ENCODE measurements around the gene SP3. TPM values are rescaled to one million over a fixed set of nuclear protein-coding genes. Genes with fewer than 3 reads are reported as not detected.
A peak's percentile ranks its signal among the peaks of the same experiment; 100 is the strongest.

SP3 gene
- polyA plus RNA-seq, 3 donors = 44.8 to 66.2 (median 54.2) TPM

- Histone ChIP-seq H3K4me2 (replicated peaks; ENCODE audit: extremely low read depth, low read length, poor library complexity, severe bottlenecking) (no peak overlapping the region), H3K27me3 (ENCODE audit: control insufficient read depth in 2 of 2, insufficient read depth in 2 of 2, low read length in 2 of 2) (no peaks in the 10 kb centered on the region), H3K9ac (ENCODE audit: insufficient read depth, low read length, poor library complexity, severe bottlenecking) (no peak overlapping the region), H4K20me1 (ENCODE audit: insufficient read depth, low read length) (no peaks in the 10 kb centered on the region), H3K36me3 (replicated peaks in 1 of 2; ENCODE audit: control insufficient read depth in 1 of 2, insufficient read depth in 2 of 2, low read length in 2 of 2) (no peaks in the 10 kb centered on the region), H3K79me2 (ENCODE audit: insufficient read depth, low read length) (no peaks in the 10 kb centered on the region), H3K4me3 (replicated peaks in 1 of 3; ENCODE audit: low read depth in 2 of 3, low read length in 3 of 3) (no peak overlapping the region), H3K27ac (ENCODE audit: low read depth in 1 of 2, low read length in 2 of 2) (no peak overlapping the region), H3K4me1 (ENCODE audit: control insufficient read depth in 1 of 2, insufficient read depth in 2 of 2, low read length in 2 of 2) (peaks cover 13% of the 10 kb centered on the region in 2 donors), H3K9me3 (replicated peaks in 1 of 2; ENCODE audit: control insufficient read depth in 1 of 2, insufficient read depth in 1 of 2, low read length in 2 of 2) (no peaks in the 10 kb centered on the region), H2AFZ (ENCODE audit: insufficient read depth, low read depth, low read length, poor library complexity, severe bottlenecking) (no peak overlapping the region)
- H3K27ac Mint-ChIP-seq = peak overlapping the region in 1 of 7 donors; percentile 76
- peaks cover 19% of the 10 kb centered on the region for H3K4me1 Mint-ChIP-seq
- H3K36me3 Mint-ChIP-seq = no peaks in the 10 kb centered on the region
- TF ChIP-seq, protein P1, sequence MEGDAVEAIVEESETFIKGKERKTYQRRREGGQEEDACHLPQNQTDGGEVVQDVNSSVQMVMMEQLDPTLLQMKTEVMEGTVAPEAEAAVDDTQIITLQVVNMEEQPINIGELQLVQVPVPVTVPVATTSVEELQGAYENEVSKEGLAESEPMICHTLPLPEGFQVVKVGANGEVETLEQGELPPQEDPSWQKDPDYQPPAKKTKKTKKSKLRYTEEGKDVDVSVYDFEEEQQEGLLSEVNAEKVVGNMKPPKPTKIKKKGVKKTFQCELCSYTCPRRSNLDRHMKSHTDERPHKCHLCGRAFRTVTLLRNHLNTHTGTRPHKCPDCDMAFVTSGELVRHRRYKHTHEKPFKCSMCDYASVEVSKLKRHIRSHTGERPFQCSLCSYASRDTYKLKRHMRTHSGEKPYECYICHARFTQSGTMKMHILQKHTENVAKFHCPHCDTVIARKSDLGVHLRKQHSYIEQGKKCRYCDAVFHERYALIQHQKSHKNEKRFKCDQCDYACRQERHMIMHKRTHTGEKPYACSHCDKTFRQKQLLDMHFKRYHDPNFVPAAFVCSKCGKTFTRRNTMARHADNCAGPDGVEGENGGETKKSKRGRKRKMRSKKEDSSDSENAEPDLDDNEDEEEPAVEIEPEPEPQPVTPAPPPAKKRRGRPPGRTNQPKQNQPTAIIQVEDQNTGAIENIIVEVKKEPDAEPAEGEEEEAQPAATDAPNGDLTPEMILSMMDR (IDR thresholded peaks at IDR 0.05) = no peak
- no peaks in the 10 kb centered on the region for H3K9me3 Mint-ChIP-seq
- peaks cover 0 to 1% (median 1%) of the 10 kb centered on the region in 3 donors for H3K27me3 Mint-ChIP-seq (ENCODE audit: low read depth in 3 of 3)
- WGBS (ENCODE audit: insufficient coverage) = 100% methylated on average over 1 of the region's 2 CpGs
- intact Hi-C loops (cut with micrococcal nuclease) = no loop called here
- no peak overlapping the region for H3K4me3 Mint-ChIP-seq
- no peak for DNase-seq
These were observed 17.1 kb upstream of the SP3 start for GRCh38 chr2:173982182-173982714.

DNA sequence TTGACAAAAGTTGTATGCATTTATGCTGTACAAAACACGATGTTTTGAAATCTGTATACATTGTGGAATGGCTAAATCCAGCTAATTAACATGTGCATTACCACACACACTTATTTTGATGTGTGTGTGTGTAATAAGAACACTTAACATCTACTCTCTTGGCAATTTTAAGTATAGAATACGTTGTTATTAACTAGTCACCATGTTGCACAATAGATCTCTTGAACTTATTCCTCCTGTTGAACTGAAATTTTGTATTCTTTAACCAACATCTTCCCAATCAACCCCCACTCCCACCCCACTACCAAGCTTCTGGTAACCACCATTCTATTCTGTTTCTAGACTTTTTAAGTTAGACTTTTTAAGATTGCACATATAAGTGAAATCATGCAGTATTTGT is 16.3 kb upstream of the SP3 start:
- no peaks in the 10 kb centered on the region for H3K36me3 Mint-ChIP-seq
- WGBS (ENCODE audit: insufficient coverage) = no CpG with 5 or more reads among the region's 2 CpGs
- H3K79me2 ChIP-seq (ENCODE audit: insufficient read depth, low read length) = no peaks in the 10 kb centered on the region
- H3K27me3 ChIP-seq (ENCODE audit: control insufficient read depth in 2 of 2, insufficient read depth in 2 of 2, low read length in 2 of 2) = no peaks in the 10 kb centered on the region
- no peaks in the 10 kb centered on the region for H4K20me1 ChIP-seq (ENCODE audit: insufficient read depth, low read length)
- H3K27ac ChIP-seq (ENCODE audit: low read depth in 1 of 2, low read length in 2 of 2) = no peak overlapping the region
- no peak overlapping the region for H3K27ac Mint-ChIP-seq
- H3K27me3 Mint-ChIP-seq (ENCODE audit: low read depth in 3 of 3) = peaks cover 0 to 1% (median 1%) of the 10 kb centered on the region in 3 donors
- intact Hi-C loops (cut with micrococcal nuclease) = no loop called here
- H3K4me3 ChIP-seq (replicated peaks in 1 of 3; ENCODE audit: low read depth in 2 of 3, low read length in 3 of 3) = no peak overlapping the region
- no peak for DNase-seq
- H3K4me1 ChIP-seq (ENCODE audit: control insufficient read depth in 1 of 2, insufficient read depth in 2 of 2, low read length in 2 of 2) = peaks cover 5 to 6% of the 10 kb centered on the region in 2 donors
- H3K9me3 Mint-ChIP-seq = no peaks in the 10 kb centered on the region
- no peak overlapping the region for H3K4me2 ChIP-seq (replicated peaks; ENCODE audit: extremely low read depth, low read length, poor library complexity, severe bottlenecking)
- no peaks in the 10 kb centered on the region for H3K9me3 ChIP-seq (replicated peaks in 1 of 2; ENCODE audit: control insufficient read depth in 1 of 2, insufficient read depth in 1 of 2, low read length in 2 of 2)
- peaks cover 12% of the 10 kb centered on the region for H3K4me1 Mint-ChIP-seq
- H3K4me3 Mint-ChIP-seq = no peak overlapping the region
- no peak overlapping the region for H3K9ac ChIP-seq (ENCODE audit: insufficient read depth, low read length, poor library complexity, severe bottlenecking)
- H3K36me3 ChIP-seq (replicated peaks in 1 of 2; ENCODE audit: control insufficient read depth in 1 of 2, insufficient read depth in 2 of 2, low read length in 2 of 2) = no peaks in the 10 kb centered on the region
- TF ChIP-seq, protein P1 (IDR thresholded peaks at IDR 0.05) = no peak
- H2AFZ ChIP-seq (ENCODE audit: insufficient read depth, low read depth, low read length, poor library complexity, severe bottlenecking) = no peak overlapping the region

Data from CD14-positive monocyte (primary cell).